Astrocyte (in vitro differentiated cells and primary cell): Measurements from ENCODE around the gene SLC5A2. TPM values are rescaled to one million over a fixed set of nuclear protein-coding genes. Genes with fewer than 3 reads are reported as not detected.

Experiments
- DNase-seq: peaks from one replicate; pipeline ENCODE4 v3.0.0-alpha.2; 2010; ENCODE audit warnings: low read depth
- FAIRE-seq: peaks from 2 replicates; lab custom pipeline; 2011; peaks lifted over from hg19 to GRCh38; lab: Jason Lieb, UNC
- H2AFZ ChIP-seq: 2 replicates; pipeline ENCODE4 v1.6.0; 2012; ENCODE audit warnings: low read depth, low read length, inconsistent platforms
- H3K27ac ChIP-seq: 2 replicates; pipeline ENCODE4 v1.5.1; 2011; ENCODE audit warnings: low read depth, low read length, inconsistent platforms
- H3K27me3 ChIP-seq: 2 replicates; pipeline ENCODE4 v1.6.0; 2011; ENCODE audit warnings: low read length, inconsistent platforms; ENCODE audit not compliant: insufficient read depth
- H3K36me3 ChIP-seq: 2 replicates; pipeline ENCODE4 v1.5.1; 2011; ENCODE audit warnings: low read length, inconsistent platforms; ENCODE audit not compliant: insufficient read depth
- H3K4me1 ChIP-seq: 2 replicates; pipeline ENCODE4 v1.5.1; 2011; ENCODE audit warnings: low read length, inconsistent platforms; ENCODE audit not compliant: insufficient read depth
- H3K4me2 ChIP-seq: 2 replicates; pipeline ENCODE4 v1.6.0; 2012; ENCODE audit warnings: low read length, inconsistent platforms
- H3K4me3 ChIP-seq: 2 replicates; pipeline ENCODE4 v1.5.1; 2011; ENCODE audit warnings: low read depth, mild to moderate bottlenecking, low read length, inconsistent platforms; ENCODE audit not compliant: insufficient read depth
- H3K79me2 ChIP-seq: 2 replicates; pipeline ENCODE4 v1.6.0; 2012; ENCODE audit warnings: mild to moderate bottlenecking, low read length, inconsistent platforms; ENCODE audit not compliant: insufficient read depth
- H3K9ac ChIP-seq: 2 replicates; pipeline ENCODE4 v1.6.0; 2012; ENCODE audit warnings: mild to moderate bottlenecking, low read length, inconsistent platforms
- H3K9me3 ChIP-seq: 2 replicates; pipeline ENCODE4 v1.5.1; 2012; ENCODE audit warnings: low read depth, mild to moderate bottlenecking, low read length, inconsistent platforms; ENCODE audit not compliant: insufficient read depth
- H4K20me1 ChIP-seq: 2 replicates; pipeline ENCODE4 v1.6.0; 2012; ENCODE audit warnings: low read length, inconsistent platforms; ENCODE audit not compliant: insufficient read depth
- H3K27ac Mint-ChIP-seq: one replicate; pipeline ENCODE4 v1.8.0; 2021; ENCODE audit warnings: mild to moderate bottlenecking, mixed read lengths; ENCODE audit not compliant: unreplicated experiment
- H3K27me3 Mint-ChIP-seq: one replicate; pipeline ENCODE4 v1.8.0; 2021; ENCODE audit warnings: low read depth, mixed read lengths; ENCODE audit not compliant: unreplicated experiment
- H3K36me3 Mint-ChIP-seq: one replicate; pipeline ENCODE4 v1.8.0; 2021; ENCODE audit warnings: low read depth, mixed read lengths; ENCODE audit not compliant: unreplicated experiment
- H3K4me1 Mint-ChIP-seq: one replicate; pipeline ENCODE4 v1.8.0; 2021; ENCODE audit warnings: low read depth, mixed read lengths; ENCODE audit not compliant: unreplicated experiment
- H3K4me3 Mint-ChIP-seq: one replicate; pipeline ENCODE4 v1.8.0; 2021; ENCODE audit warnings: mild to moderate bottlenecking, moderate library complexity, mixed read lengths; ENCODE audit not compliant: unreplicated experiment
- H3K9me3 Mint-ChIP-seq: one replicate; pipeline ENCODE4 v1.8.0; 2021; ENCODE audit warnings: mild to moderate bottlenecking, mixed read lengths; ENCODE audit not compliant: unreplicated experiment
- CTCF ChIP-seq: IDR thresholded peaks from 2 replicates; pipeline ENCODE4 v1.5.1; 2011; ENCODE audit warnings: low read depth, mild to moderate bottlenecking, inconsistent platforms, low read length, moderate library complexity; ENCODE audit not compliant: insufficient read depth
- EZH2 ChIP-seq: IDR thresholded peaks from 2 replicates; pipeline ENCODE4 v1.6.1; 2012; ENCODE audit warnings: mild to moderate bottlenecking, low read length, inconsistent platforms; ENCODE audit not compliant: insufficient read depth
- total RNA-seq: library from RNA; stranded (reverse); gene quantifications from 2 replicates; pipeline ENCODE4 v1.2.1, GENCODE V29; 2021

Gene SLC5A2
- total RNA-seq, 1 donor from 2014 or later = not detected

GRCh38 chr16:31458844-31459686, 23.9 kb upstream of the SLC5A2 start, which contains the start of gene ARMC5:
TSS of gene ARMC5 (plus strand) at chr16:31459501. CDS start at chr16:31459525, 24 bp downstream.
- peak; percentile 16 for TF ChIP-seq CTCF
- TF ChIP-seq EZH2 = no peak
- H3K9ac ChIP-seq = peak within 1 kb of the TSS; percentile 97
- peaks cover 2% of the 10 kb centered on the region for H3K36me3 ChIP-seq
- FAIRE-seq = no peak
- no peaks in the 10 kb centered on the region for H3K27me3 ChIP-seq
- H3K27ac Mint-ChIP-seq = peak within 1 kb of the TSS; percentile 95
- peaks cover 5% of the 10 kb centered on the region for H3K36me3 Mint-ChIP-seq
- H3K9me3 Mint-ChIP-seq = peaks cover 3% of the 10 kb centered on the region
- H3K79me2 ChIP-seq = peaks cover 56% of the 10 kb centered on the region
- peaks cover 37% of the 10 kb centered on the region for H3K4me1 ChIP-seq
- H3K4me1 Mint-ChIP-seq = peaks cover 25% of the 10 kb centered on the region
- peak within 1 kb of the TSS; percentile 90 for H3K4me2 ChIP-seq
- peak within 1 kb of the TSS; percentile 77 for H3K4me3 ChIP-seq
- no peaks in the 10 kb centered on the region for H3K9me3 ChIP-seq
- peaks cover 36% of the 10 kb centered on the region for H4K20me1 ChIP-seq
- H3K27me3 Mint-ChIP-seq = no peaks in the 10 kb centered on the region
- DNase-seq = peak; percentile 97
- H3K4me3 Mint-ChIP-seq = peak within 1 kb of the TSS; percentile 89
- peak within 1 kb of the TSS; percentile 99 for H3K27ac ChIP-seq
- peak within 1 kb of the TSS; percentile 94 for H2AFZ ChIP-seq

GRCh38 chr16:31459687-31460581, 23.0 kb upstream of the SLC5A2 start:
- Mint-ChIP-seq H3K4me3 (peak overlapping the region; percentile 89), H3K27me3 (no peaks in the 10 kb centered on the region), H3K36me3 (peaks cover 5% of the 10 kb centered on the region), H3K27ac (peak overlapping the region; percentile 95), H3K4me1 (peaks cover 23% of the 10 kb centered on the region), H3K9me3 (peaks cover 3% of the 10 kb centered on the region)
- no peaks in the 10 kb centered on the region for H3K27me3 ChIP-seq
- H2AFZ ChIP-seq = peak overlapping the region; percentile 94
- peak overlapping the region; percentile 99 for H3K27ac ChIP-seq
- H3K4me1 ChIP-seq = peaks cover 37% of the 10 kb centered on the region
- DNase-seq (peak; percentile 95), FAIRE-seq (no peak)
- no peaks in the 10 kb centered on the region for H3K9me3 ChIP-seq
- H3K4me2 ChIP-seq = peak overlapping the region; percentile 90
- peaks cover 54% of the 10 kb centered on the region for H3K79me2 ChIP-seq
- H3K9ac ChIP-seq = peak overlapping the region; percentile 97
- H3K4me3 ChIP-seq = peak overlapping the region; percentile 77
- H4K20me1 ChIP-seq = peaks cover 35% of the 10 kb centered on the region
- H3K36me3 ChIP-seq = peaks cover 2% of the 10 kb centered on the region
- TF ChIP-seq EZH2 (no peak), CTCF (no peak)
